GM12875 (cell line): ENCODE results near the gene EXOC6.

Experiments used
- H3K4me3 ChIP-seq: one replicate; pipeline ENCODE4 v1.5.1; 2011; ENCODE audit warnings: low read depth, low read length, control low read depth
- TF ChIP-seq, protein P1 (sequence below): IDR thresholded peaks from 2 replicates; pipeline ENCODE4 v1.5.1; 2011; ENCODE audit warnings: low read depth, mild to moderate bottlenecking, control low read depth, inconsistent platforms, low read length, moderate library complexity, borderline replicate concordance; ENCODE audit not compliant: insufficient read depth

The EXOC6 gene, protein sequence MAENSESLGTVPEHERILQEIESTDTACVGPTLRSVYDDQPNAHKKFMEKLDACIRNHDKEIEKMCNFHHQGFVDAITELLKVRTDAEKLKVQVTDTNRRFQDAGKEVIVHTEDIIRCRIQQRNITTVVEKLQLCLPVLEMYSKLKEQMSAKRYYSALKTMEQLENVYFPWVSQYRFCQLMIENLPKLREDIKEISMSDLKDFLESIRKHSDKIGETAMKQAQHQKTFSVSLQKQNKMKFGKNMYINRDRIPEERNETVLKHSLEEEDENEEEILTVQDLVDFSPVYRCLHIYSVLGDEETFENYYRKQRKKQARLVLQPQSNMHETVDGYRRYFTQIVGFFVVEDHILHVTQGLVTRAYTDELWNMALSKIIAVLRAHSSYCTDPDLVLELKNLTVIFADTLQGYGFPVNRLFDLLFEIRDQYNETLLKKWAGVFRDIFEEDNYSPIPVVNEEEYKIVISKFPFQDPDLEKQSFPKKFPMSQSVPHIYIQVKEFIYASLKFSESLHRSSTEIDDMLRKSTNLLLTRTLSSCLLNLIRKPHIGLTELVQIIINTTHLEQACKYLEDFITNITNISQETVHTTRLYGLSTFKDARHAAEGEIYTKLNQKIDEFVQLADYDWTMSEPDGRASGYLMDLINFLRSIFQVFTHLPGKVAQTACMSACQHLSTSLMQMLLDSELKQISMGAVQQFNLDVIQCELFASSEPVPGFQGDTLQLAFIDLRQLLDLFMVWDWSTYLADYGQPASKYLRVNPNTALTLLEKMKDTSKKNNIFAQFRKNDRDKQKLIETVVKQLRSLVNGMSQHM

DNA sequence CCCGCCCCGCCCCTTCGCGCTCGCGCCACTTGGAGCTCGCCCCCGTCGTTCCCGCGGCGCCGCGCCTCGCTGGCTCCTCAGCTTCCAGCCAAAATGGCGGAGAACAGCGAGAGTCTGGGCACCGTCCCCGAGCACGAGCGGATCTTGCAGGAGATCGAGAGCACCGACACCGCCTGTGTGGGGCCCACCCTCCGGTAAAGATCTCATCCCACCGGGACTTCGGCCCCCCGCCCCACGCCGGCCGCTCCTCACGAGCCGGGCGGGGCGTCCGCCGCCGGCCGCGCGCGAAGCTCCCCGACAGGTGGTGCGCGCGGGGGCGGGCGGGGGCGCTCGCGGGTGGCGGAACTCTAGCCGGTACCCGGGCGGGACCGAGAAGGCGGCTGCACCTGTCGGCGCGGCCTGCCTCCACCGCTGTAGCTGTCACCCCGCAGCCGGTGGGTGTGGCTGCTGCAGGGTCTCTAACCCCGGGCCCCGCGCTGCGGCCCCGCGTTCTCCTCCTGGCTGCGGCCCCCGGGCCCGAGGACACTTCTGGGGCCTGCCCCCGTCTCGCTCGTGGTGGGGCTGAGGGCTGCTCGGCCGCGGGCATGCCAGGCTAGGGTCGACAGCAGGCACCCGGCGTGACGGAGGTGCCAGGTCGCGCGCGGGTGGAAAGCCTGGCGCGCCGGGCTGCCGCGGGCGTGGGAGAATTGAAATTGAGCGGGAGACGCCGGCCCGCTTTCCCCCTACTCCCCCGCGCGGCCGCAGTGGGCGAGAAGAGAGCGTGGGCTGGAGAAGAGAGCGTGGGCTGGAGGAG lies at the start of gene EXOC6:
Gene EXOC6, plus strand, starts transcription at position 80 of the 793 bp plus-strand sequence. Its CDS starts 14 bp downstream, at position 94.
- H3K4me3 ChIP-seq: peak within 1 kb of the TSS; percentile 97
- TF ChIP-seq, protein P1, sequence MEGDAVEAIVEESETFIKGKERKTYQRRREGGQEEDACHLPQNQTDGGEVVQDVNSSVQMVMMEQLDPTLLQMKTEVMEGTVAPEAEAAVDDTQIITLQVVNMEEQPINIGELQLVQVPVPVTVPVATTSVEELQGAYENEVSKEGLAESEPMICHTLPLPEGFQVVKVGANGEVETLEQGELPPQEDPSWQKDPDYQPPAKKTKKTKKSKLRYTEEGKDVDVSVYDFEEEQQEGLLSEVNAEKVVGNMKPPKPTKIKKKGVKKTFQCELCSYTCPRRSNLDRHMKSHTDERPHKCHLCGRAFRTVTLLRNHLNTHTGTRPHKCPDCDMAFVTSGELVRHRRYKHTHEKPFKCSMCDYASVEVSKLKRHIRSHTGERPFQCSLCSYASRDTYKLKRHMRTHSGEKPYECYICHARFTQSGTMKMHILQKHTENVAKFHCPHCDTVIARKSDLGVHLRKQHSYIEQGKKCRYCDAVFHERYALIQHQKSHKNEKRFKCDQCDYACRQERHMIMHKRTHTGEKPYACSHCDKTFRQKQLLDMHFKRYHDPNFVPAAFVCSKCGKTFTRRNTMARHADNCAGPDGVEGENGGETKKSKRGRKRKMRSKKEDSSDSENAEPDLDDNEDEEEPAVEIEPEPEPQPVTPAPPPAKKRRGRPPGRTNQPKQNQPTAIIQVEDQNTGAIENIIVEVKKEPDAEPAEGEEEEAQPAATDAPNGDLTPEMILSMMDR: no peak

DNA sequence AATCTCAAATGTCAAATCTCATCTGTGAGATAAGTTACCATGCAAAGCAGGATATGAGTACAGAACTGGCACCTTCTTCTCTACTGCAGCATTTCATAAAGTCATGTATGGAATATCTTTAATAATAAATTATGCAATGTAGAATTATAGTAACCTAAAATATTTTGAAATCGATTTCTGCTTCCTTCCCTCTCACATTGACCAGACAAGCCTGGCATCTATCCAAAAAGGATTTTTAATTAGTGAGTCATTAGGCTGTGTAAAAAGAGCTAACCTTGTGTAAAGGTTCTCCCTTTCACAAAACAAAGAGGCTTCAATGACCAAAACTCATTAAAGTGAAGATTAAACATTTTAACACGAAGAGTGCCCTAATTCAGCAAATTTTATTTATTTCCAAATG lies 48.8 kb upstream of the EXOC6 start:
- H3K4me3 ChIP-seq: no peak overlapping the region
- TF ChIP-seq, protein P1: no peak

DNA sequence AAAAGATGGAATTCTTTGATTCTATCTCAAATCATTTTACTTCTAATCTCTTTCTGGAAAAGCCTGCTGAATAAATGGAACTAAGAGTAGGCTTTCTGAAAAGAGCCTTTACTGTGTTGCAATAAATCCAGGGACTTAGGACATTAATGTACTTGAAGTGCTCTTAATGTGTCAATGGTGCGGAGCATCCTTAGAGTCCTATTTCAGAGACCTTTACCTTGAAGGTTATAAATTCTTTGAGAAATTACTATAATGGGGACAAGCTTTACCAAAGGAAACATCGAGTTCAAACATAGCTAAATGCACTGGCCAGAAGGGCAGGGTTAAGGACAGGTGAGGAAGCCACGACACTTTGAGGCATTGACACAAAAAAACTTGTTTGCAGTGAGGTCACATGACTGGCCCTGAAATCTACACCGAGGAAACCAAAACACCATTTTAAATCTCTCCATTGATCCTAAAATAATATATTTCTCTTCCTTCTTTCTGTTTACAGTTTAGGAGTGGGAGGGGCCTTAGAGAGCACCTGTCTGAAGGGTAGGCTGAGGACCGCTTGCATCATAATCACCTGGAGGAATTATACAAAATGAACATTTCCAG lies 48.1 kb upstream of the EXOC6 start:
- TF ChIP-seq, protein P1: no peak
- H3K4me3 ChIP-seq: no peak overlapping the region

DNA sequence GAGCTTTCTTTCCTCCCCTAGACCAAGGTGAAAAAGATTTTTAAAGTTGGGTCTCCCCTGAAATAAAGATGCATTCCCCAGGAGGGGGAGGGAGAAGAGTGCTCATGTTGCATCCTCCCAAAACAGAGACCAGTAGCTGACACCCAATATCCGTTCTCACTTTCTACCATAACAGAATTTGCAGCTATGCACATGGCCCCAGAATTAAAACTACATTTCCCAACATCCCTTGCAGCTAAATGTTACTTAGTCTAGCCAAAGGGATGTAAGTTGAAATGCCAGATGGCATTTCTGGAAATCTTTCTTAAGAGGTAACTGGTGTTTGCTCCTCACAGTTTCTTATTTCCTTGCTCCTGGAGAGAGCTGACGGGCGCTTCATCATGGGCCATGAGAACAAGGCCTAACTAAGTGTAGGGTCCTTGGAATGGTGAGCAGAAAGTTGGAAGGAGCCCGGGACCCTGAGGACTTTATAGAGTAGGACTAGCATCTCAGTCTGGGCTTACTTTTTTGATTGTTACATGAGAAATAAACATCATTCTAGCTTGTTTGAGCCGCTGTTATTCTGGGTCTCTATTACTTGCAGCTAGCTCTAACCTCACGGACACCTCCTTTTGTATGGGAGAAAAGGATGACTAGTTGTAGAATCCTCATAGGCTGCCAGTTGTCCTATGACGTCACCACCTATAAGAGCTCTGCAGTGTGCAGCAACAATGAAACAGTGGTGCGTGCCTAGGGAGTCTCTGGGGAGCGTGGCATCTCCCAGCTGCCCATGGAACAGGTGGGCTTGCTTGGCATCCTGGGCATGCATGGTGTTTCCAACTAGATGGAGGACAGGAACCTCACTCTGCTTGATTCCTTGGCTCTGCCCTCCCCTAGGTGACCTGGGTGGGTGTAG lies 46.1 kb upstream of the EXOC6 start:
- TF ChIP-seq, protein P1: no peak
- no peak overlapping the region for H3K4me3 ChIP-seq

DNA sequence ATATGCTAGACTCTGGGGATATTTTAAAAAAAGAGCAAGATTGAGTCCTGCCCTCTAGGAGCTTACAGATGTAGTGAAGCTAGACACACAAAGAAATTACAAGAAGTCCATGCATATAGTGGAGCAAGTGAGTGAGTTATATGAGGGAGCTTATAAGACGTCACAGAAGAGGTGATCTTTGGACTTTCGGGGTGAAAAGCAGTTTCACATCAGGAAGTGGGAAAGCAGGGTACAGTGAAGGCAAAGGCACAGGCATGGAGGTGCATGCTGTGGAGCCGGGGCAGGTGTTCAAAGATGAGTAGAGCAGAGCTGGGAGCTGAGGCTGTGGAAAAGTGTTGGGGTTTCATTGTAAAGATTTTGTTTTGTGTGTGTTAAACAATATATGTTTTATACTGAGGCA lies 38.5 kb upstream of the EXOC6 start:
- H3K4me3 ChIP-seq: no peak overlapping the region
- TF ChIP-seq, protein P1: no peak
